HepG2 (cell line): ENCODE results near the gene PSMC3IP. TPM values are rescaled to one million over a fixed set of nuclear protein-coding genes. Genes with fewer than 3 reads are reported as not detected.

Experiments
- AKAP8 ChIP-seq: sonication (generic); formaldehyde crosslinking; IDR thresholded peaks from 2 replicates; pipeline ENCODE4 v1.5.1; 2020; ENCODE audit warnings: mild to moderate bottlenecking, missing genetic modification reagents
- GLI4 ChIP-seq: sonication (generic); formaldehyde crosslinking; IDR thresholded peaks from 2 replicates; pipeline ENCODE4 v1.5.1; 2020; ENCODE audit warnings: missing genetic modification reagents, mild to moderate bottlenecking, moderate library complexity, borderline replicate concordance
- SKI ChIP-seq: fragments of 450-650 bp; IDR thresholded peaks from one replicate; pipeline ENCODE4 v1.6.1; 2018; ENCODE audit warnings: mild to moderate bottlenecking; ENCODE audit not compliant: partially characterized antibody
- TGIF2 ChIP-seq: IDR thresholded peaks from 2 replicates; pipeline ENCODE4 v1.6.1; 2016; ENCODE audit warnings: control low read depth, missing compliant biosample characterization
- WIZ ChIP-seq: sonication (generic); formaldehyde crosslinking; IDR thresholded peaks from 2 replicates; pipeline ENCODE4 v1.5.1; 2020; ENCODE audit warnings: mild to moderate bottlenecking, missing genetic modification reagents
- ZBTB8A ChIP-seq: sonication (generic); formaldehyde crosslinking; IDR thresholded peaks from 2 replicates; pipeline ENCODE4 v1.4.0; 2020; ENCODE audit warnings: mild to moderate bottlenecking, low read depth, missing genetic modification reagents, borderline replicate concordance
- ZNF549 ChIP-seq: sonication (generic); formaldehyde crosslinking; IDR thresholded peaks from 2 replicates; pipeline ENCODE4 v1.5.0; 2020; ENCODE audit warnings: missing genetic modification reagents
- ZNF709 ChIP-seq: sonication (generic); formaldehyde crosslinking; IDR thresholded peaks from 2 replicates; pipeline ENCODE4 v1.5.0; 2020; ENCODE audit warnings: mild to moderate bottlenecking, missing genetic modification reagents
- ZNF891 ChIP-seq: sonication (generic); formaldehyde crosslinking; IDR thresholded peaks from 2 replicates; pipeline ENCODE4 v1.5.0; 2020; ENCODE audit warnings: mild to moderate bottlenecking, missing genetic modification reagents
- ZSCAN21 ChIP-seq: sonication (generic); formaldehyde crosslinking; IDR thresholded peaks from 2 replicates; pipeline ENCODE4 v1.8.0; 2022; ENCODE audit warnings: mild to moderate bottlenecking, missing genetic modification reagents, moderate library complexity, borderline replicate concordance
- polyA plus RNA-seq, 8 experiments: library from polyadenylated mRNA; depleted of rRNA in 3 of 8; stranded (reverse) in 7 of 8; unstranded in 1 of 8; fragments of >200 nt; fragmentation: Illumina TruSeq in 4 of 8; extraction: Trizol in 4 of 8; gene quantifications; 2 replicates each; pipeline versions ENCODE4 v1.2.1 to v1.2.3, GENCODE V29; 2011 to 2016; ENCODE audit warnings: low read depth in 4 of 8, missing spikeins in 1 of 8, mixed read lengths in 1 of 8; ENCODE audit not compliant: insufficient read depth in 1 of 8
- total RNA-seq, 5 experiments: library from RNA; depleted of rRNA; stranded (reverse); fragments of >200 nt; fragmentation: Illumina TruSeq; extraction: Trizol; gene quantifications; 2 replicates each; pipeline ENCODE4 v1.2.3, GENCODE V29; 2016; ENCODE audit warnings: low read depth in 1 of 5
- TF ChIP-seq, protein P1 (sequence below): sonication (generic); formaldehyde crosslinking; IDR thresholded peaks from 2 replicates; pipeline ENCODE4 v1.4.0; 2020; ENCODE audit warnings: missing genetic modification reagents
- TF ChIP-seq, protein P2 (sequence below): sonication (generic); formaldehyde crosslinking; IDR thresholded peaks from 2 replicates; pipeline ENCODE4 v1.4.0; 2020; ENCODE audit warnings: missing genetic modification reagents
- TF ChIP-seq, protein P3 (sequence below): sonication (generic); formaldehyde crosslinking; IDR thresholded peaks from 2 replicates; pipeline ENCODE4 v1.5.1; 2020; ENCODE audit warnings: missing genetic modification reagents, mild to moderate bottlenecking, borderline replicate concordance
- TF ChIP-seq, protein P4 (sequence below): sonication (generic); formaldehyde crosslinking; IDR thresholded peaks from 2 replicates; pipeline ENCODE4 v1.8.1; 2022; ENCODE audit warnings: low read depth, mild to moderate bottlenecking, missing genetic modification reagents
- TF ChIP-seq, protein P5 (sequence below): IDR thresholded peaks from 2 replicates; pipeline ENCODE4 v1.6.1; 2016; ENCODE audit warnings: missing biosample characterization, missing genetic modification reagents, low read depth

The PSMC3IP gene
- total and polyA plus RNA-seq, 2 of the 13 experiments (the other 11 are each of a cell fraction or from before 2014, with no cell fraction given): 6.5 to 22.4 TPM

DNA sequence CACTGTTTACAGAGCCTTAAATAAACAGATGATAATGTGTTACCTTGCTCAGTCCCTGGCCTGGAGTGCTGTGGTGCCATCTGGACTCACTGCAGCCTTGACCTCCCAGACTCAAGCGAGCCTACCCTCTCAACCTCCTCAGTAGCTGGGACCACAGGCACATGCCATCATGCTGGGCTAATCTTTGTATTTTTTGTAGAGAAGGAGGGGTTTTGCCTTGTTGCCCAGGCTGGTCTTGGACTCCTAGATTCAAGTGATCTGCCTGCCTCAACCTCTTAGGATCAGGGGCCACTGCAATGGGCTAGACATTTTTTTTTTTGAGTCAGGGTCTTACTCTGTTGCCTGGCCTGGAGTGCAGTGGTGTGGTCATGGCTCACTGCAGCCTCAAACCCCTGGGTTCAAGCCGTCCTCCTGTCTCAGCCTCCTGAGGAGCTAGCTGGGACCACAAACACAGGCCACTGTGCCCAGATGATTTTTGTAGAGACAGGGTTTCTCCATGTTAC, 46.5 kb downstream of the PSMC3IP start (continued):
- TF ChIP-seq, protein P1, sequence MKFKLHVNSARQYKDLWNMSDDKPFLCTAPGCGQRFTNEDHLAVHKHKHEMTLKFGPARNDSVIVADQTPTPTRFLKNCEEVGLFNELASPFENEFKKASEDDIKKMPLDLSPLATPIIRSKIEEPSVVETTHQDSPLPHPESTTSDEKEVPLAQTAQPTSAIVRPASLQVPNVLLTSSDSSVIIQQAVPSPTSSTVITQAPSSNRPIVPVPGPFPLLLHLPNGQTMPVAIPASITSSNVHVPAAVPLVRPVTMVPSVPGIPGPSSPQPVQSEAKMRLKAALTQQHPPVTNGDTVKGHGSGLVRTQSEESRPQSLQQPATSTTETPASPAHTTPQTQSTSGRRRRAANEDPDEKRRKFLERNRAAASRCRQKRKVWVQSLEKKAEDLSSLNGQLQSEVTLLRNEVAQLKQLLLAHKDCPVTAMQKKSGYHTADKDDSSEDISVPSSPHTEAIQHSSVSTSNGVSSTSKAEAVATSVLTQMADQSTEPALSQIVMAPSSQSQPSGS (CRISPR knock-in tag): peak; percentile 95
- no peak for TF ChIP-seq GLI4 (CRISPR knock-in tag)
- TF ChIP-seq ZNF709 (CRISPR knock-in tag): no peak
- TF ChIP-seq, protein P2, sequence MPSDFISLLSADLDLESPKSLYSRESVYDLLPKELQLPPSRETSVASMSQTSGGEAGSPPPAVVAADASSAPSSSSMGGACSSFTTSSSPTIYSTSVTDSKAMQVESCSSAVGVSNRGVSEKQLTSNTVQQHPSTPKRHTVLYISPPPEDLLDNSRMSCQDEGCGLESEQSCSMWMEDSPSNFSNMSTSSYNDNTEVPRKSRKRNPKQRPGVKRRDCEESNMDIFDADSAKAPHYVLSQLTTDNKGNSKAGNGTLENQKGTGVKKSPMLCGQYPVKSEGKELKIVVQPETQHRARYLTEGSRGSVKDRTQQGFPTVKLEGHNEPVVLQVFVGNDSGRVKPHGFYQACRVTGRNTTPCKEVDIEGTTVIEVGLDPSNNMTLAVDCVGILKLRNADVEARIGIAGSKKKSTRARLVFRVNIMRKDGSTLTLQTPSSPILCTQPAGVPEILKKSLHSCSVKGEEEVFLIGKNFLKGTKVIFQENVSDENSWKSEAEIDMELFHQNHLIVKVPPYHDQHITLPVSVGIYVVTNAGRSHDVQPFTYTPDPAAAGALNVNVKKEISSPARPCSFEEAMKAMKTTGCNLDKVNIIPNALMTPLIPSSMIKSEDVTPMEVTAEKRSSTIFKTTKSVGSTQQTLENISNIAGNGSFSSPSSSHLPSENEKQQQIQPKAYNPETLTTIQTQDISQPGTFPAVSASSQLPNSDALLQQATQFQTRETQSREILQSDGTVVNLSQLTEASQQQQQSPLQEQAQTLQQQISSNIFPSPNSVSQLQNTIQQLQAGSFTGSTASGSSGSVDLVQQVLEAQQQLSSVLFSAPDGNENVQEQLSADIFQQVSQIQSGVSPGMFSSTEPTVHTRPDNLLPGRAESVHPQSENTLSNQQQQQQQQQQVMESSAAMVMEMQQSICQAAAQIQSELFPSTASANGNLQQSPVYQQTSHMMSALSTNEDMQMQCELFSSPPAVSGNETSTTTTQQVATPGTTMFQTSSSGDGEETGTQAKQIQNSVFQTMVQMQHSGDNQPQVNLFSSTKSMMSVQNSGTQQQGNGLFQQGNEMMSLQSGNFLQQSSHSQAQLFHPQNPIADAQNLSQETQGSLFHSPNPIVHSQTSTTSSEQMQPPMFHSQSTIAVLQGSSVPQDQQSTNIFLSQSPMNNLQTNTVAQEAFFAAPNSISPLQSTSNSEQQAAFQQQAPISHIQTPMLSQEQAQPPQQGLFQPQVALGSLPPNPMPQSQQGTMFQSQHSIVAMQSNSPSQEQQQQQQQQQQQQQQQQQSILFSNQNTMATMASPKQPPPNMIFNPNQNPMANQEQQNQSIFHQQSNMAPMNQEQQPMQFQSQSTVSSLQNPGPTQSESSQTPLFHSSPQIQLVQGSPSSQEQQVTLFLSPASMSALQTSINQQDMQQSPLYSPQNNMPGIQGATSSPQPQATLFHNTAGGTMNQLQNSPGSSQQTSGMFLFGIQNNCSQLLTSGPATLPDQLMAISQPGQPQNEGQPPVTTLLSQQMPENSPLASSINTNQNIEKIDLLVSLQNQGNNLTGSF (CRISPR knock-in tag): no peak
- peak; percentile 58 for TF ChIP-seq TGIF2 (CRISPR knock-in tag)
- TF ChIP-seq, protein P3, sequence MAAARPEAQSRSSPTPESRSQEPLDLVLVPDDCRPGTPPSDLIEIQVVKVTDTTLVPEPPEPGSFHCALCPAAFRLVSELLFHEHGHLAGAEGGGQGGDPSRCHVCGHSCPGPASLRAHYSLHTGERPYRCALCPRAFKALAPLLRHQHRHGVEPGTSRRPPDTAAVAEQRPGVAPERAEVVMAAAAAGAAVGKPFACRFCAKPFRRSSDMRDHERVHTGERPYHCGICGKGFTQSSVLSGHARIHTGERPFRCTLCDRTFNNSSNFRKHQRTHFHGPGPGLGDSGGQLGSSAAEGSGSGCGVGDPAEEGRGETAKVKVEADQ: peak; percentile 83; the same call in 1 of the 2 replicates
- TF ChIP-seq SKI: peak; percentile 92
- no peak for TF ChIP-seq ZNF549 (CRISPR knock-in tag)
- no peak; the same call in 1 of the 2 replicates for TF ChIP-seq AKAP8 (CRISPR knock-in tag)
- peak; percentile 90 for TF ChIP-seq ZSCAN21
- TF ChIP-seq, protein P4, sequence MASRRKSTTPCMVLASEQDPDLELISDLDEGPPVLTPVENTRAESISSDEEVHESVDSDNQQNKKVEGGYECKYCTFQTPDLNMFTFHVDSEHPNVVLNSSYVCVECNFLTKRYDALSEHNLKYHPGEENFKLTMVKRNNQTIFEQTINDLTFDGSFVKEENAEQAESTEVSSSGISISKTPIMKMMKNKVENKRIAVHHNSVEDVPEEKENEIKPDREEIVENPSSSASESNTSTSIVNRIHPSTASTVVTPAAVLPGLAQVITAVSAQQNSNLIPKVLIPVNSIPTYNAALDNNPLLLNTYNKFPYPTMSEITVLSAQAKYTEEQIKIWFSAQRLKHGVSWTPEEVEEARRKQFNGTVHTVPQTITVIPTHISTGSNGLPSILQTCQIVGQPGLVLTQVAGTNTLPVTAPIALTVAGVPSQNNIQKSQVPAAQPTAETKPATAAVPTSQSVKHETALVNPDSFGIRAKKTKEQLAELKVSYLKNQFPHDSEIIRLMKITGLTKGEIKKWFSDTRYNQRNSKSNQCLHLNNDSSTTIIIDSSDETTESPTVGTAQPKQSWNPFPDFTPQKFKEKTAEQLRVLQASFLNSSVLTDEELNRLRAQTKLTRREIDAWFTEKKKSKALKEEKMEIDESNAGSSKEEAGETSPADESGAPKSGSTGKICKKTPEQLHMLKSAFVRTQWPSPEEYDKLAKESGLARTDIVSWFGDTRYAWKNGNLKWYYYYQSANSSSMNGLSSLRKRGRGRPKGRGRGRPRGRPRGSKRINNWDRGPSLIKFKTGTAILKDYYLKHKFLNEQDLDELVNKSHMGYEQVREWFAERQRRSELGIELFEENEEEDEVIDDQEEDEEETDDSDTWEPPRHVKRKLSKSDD (CRISPR knock-in tag): peak; percentile 66; the same call in 1 of the 2 replicates
- TF ChIP-seq WIZ: no peak
- 0 out of 2 replicates have a peak, but pooled peaks have one; percentile 22 for TF ChIP-seq ZBTB8A (CRISPR knock-in tag)
- no peak; the same call in 1 of the 2 replicates for TF ChIP-seq ZNF891 (CRISPR knock-in tag)
- TF ChIP-seq, protein P5, sequence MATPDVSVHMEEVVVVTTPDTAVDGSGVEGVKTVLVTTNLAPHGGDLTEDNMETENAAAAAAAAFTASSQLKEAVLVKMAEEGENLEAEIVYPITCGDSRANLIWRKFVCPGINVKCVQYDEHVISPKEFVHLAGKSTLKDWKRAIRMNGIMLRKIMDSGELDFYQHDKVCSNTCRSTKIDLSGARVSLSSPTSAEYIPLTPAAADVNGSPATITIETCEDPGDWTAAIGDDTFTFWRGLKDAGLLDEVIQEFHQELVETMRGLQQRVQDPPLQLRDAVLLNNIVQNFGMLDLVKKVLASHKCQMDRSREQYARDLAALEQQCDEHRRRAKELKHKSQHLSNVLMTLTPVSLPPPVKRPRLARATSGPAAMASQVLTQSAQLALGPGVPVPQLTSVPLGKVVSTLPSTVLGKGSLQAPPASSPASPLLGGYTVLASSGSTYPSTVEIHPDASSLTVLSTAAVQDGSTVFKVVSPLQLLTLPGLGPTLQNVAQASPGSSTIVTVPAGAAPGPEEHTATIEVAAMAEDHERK (CRISPR knock-in tag): no peak
